Kasumi-1 (cell line): ENCODE data around the gene HS2ST1.
A peak's percentile ranks its signal among the peaks of the same experiment; 100 is the strongest.
"Not testable (repeated sequence)": the region's sequence is repeated elsewhere in the genome, so short reads cannot be mapped to it uniquely, and the experiment has no call there.

Experiments used
- DNase-seq, 2 experiments: peaks; one replicate each; lab custom pipeline; 2025; lab: John Stamatoyannopoulos, UW

The HS2ST1 gene

DNA sequence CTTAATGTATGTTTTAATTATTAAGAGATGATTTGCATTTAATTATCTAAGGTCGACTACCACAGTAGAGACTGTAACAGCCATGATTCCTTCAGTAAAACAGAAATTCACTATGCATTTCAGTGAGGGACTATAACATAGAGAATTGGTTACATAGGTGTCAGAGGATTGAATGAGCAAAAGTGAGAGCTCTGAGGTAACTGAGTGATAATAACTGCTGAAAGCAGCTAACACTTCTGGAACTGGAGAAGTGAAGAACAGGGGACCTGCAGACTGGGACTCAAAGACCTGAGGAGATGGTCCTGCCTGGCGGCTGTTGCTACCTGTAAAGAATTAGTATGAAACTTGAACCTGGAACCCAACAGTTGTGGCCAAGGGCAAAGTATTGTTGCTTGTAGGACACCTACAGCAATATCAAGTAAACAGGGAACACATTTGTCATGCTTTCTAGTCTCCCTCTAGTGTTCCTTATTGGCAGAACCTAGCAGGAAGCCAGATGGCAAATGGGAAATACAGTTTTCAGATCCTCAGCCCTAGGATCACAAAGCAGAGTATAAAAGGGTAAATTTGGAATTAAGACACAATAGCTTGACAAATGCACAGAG is 110.6 kb downstream of the HS2ST1 start:
- peak; percentile 48 to 81 for DNase-seq

- DNase-seq: not testable (repeated sequence)
Measured at GRCh38 chr1:87027561-87027960, 113.1 kb downstream of the HS2ST1 start.

DNA sequence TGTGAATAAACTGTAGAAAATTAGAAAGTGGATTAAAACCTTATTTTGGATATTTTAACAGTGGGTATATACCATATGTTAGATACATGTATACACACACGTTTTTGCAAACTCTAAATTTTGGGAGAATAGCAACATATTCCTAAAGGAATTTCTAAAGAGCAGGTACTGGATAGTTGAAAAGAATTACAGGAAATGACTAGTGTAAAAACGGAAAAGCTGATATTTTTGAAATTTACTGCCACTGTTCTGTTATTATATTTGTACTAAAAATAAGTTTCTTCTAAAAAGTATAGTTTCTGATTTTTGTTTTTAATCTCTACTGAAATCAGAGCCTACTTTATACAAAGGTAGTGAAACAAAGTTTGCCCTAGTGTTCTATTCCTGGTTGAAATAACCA is 114.1 kb downstream of the HS2ST1 start:
- no peak for DNase-seq

DNA sequence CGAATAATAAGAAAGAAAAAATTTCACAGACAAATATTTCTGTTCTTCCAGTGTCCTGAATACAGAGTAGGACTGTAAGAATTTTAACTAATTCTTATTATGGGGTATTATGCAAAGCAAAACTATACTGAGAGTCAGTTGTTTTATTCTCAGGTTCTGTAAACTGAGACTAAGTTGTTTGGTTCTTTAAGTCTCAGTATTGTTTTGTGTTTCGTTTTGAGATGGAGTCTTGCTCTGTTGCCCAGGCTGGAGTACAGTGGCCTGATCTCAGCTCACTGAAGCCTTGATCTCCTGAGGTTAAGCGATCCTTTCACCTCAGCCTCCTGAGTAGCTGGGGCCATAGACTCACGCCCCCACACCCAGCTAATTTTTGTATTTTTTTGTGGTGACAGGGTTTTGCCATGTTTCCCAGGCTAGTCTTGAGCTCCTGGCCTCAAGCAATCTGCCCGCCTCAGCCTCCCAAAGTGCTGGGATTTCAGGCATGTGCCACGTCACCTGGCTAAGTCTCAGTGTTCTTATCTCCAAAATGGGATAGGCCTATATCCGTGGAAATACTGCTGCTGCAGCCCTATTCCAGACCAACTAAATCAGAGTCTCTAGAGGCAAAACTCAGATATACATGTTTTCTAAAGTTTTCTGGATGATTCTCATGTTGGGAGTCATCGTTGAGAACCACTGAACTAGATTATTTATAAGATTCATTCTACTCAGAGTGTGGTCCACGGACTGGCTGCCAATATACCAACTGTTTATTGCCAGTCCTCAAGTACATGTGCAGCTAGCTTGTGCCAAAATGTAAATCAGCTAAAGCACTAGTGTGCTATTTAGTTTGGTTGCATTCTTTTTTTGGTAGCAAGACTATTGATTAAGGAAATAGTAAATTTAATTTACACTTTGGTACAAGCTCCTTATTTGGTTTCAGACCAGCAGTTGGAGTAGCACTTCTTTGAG is 116.6 kb downstream of the HS2ST1 start:
- no peak for DNase-seq

DNA sequence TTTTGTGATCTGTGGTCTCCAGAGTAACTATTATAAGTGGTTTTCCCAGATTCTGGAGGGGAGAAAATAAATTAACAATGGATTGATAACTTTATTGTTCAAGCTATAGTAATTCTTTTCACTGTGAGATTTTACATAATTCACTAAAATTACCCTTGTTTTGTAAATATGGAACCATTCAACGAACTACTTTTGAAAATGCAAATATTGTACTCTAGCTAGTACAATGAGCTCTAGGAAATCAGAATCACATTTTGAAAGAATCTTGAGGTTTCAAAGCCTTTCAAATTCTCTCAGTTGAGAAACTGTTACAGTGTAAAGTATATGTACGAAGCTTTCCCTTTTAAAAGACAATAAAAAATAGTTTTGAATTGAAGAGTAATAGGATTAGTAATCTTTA is 119.9 kb downstream of the HS2ST1 start:
- DNase-seq: no peak

- DNase-seq: no peak
Measured at GRCh38 chr1:87039096-87039495, 124.7 kb downstream of the HS2ST1 start.

DNA sequence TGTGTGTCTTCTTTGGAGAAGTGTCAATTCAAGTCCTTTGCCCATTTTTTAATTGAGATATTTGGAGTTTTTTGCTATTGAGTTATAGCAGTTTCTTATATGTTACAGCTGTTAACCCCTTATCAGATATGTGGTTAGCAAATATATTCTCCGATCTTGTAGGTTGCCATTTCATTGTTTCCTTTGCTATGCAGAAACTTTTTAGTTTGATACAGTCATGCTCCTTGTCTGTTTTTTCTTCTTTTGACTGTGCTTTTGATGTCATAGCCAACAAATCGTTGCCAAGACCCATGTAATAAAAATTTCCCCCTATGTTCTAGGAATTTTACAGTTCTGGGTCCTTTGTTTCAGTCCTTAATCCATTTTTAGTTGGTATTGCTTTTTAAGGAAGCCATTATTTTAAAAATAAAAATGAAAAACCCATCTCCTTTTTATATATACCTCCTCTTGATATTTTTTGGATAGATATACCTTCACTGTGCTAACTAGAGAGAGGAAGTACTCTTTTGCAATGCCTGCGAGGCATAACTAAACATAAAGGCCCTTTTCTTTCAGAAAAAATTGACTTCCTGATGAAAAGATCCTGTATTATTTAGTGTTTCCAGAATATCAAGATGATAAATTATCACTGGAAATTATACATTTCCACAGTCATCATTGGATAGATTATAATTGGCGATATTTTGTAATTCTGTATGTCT is 127.8 kb downstream of the HS2ST1 start:
- peak; percentile 17 to 20 for DNase-seq

DNA sequence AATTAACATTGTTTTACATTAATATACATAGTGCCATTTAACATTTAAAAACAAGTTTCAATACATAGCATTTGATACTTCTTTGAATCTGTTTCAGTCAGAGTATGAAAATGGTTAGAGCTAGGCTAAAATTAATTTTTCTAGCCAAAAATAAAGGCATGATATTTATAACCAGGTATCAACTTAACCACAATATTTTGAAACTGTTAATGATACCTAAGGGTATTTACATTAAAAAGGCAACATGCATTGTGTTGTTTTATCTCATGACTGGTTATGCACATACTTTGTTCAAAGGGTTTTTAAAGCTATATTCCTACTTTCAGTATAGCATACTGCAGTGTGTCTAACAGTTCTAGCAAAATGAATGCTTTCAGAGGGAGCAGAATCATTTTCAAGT is 130.0 kb downstream of the HS2ST1 start:
- no peak for DNase-seq

DNA sequence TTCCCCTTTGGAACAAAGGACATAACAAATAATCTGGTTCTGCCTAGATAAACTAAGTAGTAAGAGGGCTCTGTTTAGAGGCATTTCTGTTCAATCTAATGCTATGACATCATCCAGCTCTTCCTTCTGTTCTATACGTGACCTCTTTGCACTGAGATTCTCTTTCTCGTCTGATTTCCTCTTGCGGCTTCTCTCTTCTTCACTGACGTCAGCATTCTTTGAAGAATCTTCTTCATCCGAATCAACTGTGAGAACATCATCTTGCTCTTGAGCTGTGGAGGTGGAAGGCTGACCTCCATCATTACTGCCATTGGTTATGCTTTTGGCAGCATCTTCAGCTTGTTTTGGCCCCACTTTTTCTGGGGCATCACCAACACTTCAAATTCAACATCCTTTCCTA is 130.4 kb downstream of the HS2ST1 start:
- no peak for DNase-seq

- DNase-seq: peak in 1 of 2 experiments; percentile 7
Measured at GRCh38 chr1:87045761-87046304, 131.4 kb downstream of the HS2ST1 start.

DNA sequence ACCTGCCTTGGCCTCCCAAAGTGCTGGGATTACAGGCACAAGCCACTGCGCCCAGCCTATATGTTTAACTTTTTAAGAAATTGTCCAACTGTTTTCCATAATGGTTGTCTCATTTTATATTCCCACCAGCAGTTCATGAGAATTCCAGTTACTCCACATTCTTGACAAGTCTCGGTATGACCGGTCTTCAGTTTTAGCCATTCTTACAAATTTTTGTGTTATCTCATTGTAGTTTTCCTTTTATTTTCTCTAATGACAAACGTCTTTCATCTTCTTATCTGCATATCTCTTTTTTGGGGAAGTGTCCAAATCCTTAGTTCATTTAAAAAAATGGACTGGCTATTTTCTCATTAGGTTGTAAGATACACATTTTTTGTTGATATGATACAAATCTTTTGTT is 132.5 kb downstream of the HS2ST1 start:
- no peak for DNase-seq

DNA sequence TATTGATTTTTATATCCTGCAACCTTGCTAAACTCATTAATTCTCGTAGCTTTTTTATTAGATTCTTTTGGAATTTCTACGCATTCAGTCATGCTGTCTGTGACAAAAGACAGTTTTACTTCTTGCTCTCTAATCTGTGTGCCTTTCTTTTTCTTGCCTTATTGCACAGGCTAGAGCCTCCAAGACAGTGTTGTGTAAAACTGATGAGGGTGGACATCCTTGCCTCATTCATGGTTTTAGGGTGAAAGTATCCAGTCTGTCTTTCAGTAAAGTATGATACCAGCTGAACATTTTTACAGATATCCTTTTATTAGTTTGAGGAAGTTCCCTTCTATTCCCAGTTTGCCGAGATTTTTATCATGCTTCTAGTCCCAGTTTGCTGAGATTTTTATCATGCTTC is 133.8 kb downstream of the HS2ST1 start:
- DNase-seq: no peak

DNA sequence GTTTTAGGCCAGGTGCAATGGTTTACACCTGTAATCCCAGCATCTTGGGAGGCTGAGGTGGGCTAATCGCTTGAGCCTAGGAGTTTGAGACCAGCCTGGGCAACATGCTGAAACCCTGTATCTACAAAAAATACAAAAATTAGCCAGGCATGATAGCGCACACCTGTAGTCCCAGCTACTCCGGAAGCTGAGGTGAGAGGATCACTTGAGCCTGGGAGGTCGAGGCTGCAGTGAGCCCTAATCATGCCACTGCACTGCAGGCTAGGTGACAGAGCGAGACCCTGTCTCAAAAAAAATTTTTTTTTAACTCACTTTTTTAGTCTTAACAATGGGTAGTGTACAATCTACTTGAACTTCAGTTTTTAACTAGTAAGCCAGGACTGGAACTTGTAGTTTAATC is 137.5 kb downstream of the HS2ST1 start:
- no peak for DNase-seq

DNA sequence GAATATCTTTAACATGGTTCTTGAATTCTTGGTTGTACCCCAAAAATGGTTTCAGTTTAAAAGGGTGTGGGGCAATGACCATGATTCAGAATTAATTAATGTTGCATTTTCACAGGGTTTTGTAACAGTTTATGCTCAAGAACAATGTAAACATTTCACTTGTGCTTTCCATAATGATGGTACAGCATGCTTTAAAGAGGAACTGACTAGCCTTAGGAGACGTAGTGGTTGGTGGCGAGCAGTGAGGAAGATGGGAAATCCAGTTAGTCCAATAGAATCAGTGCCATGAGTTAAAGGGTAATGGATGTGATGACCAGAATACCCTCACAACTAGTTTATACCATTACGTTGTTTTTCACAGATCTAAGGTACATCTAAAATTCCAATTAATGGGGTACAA is 138.0 kb downstream of the HS2ST1 start:
- no peak for DNase-seq

DNA sequence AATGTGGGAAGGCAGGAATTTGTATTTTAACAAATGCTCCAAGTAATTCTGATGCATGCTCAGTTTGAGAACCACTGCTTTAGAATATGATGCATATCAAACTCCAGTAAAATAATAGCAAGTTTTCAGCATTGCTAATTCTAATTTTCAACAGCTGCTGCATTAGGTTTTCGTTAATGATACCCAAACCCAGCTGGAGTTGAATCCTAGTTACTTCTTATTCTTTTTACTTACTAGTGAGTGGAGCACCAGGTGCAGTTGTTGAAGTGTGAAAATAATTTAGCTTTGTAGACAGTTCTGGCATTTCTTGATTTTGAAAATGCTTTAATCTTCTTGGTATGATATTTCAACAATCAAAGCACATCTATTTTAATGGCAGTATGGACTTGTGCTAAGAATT is 138.5 kb downstream of the HS2ST1 start:
- DNase-seq: no peak

DNA sequence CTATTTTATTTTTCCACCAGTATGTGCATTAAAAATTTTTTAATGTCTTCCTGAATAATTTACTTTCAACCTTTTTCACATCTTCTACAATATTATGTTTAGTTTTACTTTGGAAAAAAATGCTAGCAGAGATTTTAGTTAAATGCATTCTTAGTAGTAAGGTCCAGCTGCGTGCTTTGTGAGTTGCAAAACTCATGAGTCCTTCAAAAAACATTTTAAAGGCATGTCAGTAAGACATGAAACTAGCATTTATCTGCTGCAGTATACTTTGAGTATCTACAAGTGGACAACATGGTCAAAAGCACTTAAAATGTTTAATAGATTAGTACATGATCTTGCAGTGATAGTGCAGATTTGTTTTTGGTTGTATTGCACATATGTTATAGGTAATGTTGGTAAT is 139.0 kb downstream of the HS2ST1 start:
- DNase-seq: no peak

- DNase-seq: no peak
Measured at GRCh38 chr1:87056974-87057373, 142.5 kb downstream of the HS2ST1 start.

GRCh38 chr1:87058343-87058649 is 143.9 kb downstream of the HS2ST1 start:
- no peak for DNase-seq

- DNase-seq: no peak
Measured at GRCh38 chr1:87061742-87062156, 147.3 kb downstream of the HS2ST1 start.

DNA sequence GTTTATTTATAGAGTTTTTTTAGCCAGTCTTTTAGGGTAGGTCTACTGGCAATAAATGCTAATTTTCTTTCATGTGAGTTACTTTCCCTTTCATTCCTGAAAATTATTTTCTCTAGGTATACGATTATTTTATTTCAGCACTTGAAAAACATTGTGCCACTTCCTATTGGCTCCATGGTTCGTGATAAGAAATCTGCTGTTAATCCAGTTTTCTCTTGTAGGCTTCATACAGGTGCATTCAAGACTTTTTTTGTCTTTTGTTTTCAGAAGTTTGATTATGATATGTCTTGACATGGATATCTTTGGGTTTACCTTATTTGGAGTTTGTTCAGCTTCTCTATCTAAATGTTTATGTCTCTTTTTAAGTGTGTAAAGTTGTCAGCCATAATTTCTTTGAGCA is 148.3 kb downstream of the HS2ST1 start:
- DNase-seq: no peak

- no peak for DNase-seq
Measured at GRCh38 chr1:87064309-87064708, 149.9 kb downstream of the HS2ST1 start.

- no peak for DNase-seq
Measured at GRCh38 chr1:87064986-87065385, 150.6 kb downstream of the HS2ST1 start.

DNA sequence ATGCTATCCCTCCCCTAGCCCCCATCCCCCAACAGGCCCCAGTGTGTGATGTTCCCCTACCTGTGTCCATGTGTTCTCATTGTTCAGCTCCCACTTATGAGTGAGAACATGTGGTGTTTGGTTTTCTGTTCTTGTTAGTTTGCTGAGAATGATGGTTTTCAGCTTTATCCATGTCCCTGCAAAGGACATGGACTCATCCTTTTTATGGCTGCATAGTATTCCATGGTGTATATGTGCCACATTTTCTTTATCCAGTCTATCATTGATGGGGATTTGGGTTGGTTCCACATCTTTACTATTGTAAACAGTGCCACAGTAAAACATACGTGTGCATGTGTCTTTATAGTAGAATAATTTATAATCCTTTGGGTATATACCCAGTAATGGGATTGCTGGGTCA is 152.3 kb downstream of the HS2ST1 start:
- not testable (repeated sequence) for DNase-seq
